OCI-LY1 (cell line): Measurements from ENCODE around the gene MGAT4C.

Experiments used
- H2AFZ ChIP-seq: fragments of 200-600 bp; sonication (generic), shearing (Covaris generic); 2 replicates; pipeline ENCODE4 v1.6.0; 2014; ENCODE audit warnings: antibody characterized with exemption, mild to moderate bottlenecking, low read length
- H3F3A ChIP-seq: fragments of 200-600 bp; sonication (generic), shearing (Covaris generic); 2 replicates; pipeline ENCODE4 v1.6.0; 2014; ENCODE audit warnings: mild to moderate bottlenecking, antibody characterized with exemption, low read length, moderate library complexity; ENCODE audit not compliant: insufficient read depth
- H3K27ac ChIP-seq: fragments of 200-600 bp; sonication (generic); 2 replicates; pipeline ENCODE4 v1.5.1; 2014; ENCODE audit warnings: low read length, mixed run types, mild to moderate bottlenecking, low read depth; ENCODE audit not compliant: poor library complexity, severe bottlenecking
- H3K27me3 ChIP-seq: fragments of 200-600 bp; sonication (generic); 2 replicates; pipeline ENCODE4 v1.6.0; 2014; ENCODE audit warnings: antibody characterized with exemption, mild to moderate bottlenecking, low read length, moderate library complexity; ENCODE audit not compliant: insufficient read depth
- H3K36me3 ChIP-seq: fragments of 200-600 bp; sonication (generic); 2 replicates; pipeline ENCODE4 v1.6.1; 2014; ENCODE audit warnings: mild to moderate bottlenecking, antibody characterized with exemption, low read length, moderate library complexity, mixed read lengths; ENCODE audit not compliant: insufficient read depth
- H3K4me1 ChIP-seq: fragments of 200-600 bp; sonication (generic); 2 replicates; pipeline ENCODE4 v1.5.1; 2014; ENCODE audit warnings: mild to moderate bottlenecking, low read length, moderate library complexity; ENCODE audit not compliant: insufficient read depth, severe bottlenecking
- H3K4me2 ChIP-seq: fragments of 200-600 bp; sonication (generic), shearing (Covaris generic); 2 replicates; pipeline ENCODE4 v1.6.1; 2014; ENCODE audit warnings: low read length
- H3K4me3 ChIP-seq: fragments of 200-600 bp; sonication (generic); 2 replicates; pipeline ENCODE4 v1.5.1; 2014; ENCODE audit warnings: low read length, low read depth, mild to moderate bottlenecking, mixed read lengths; ENCODE audit not compliant: poor library complexity, severe bottlenecking
- H3K79me2 ChIP-seq: fragments of 200-600 bp; shearing (Covaris generic); 2 replicates; pipeline ENCODE4 v1.6.1; 2016; ENCODE audit warnings: mixed run types, low read length, mixed read lengths; ENCODE audit not compliant: insufficient read depth
- H3K9ac ChIP-seq: fragments of 200-600 bp; sonication (generic), shearing (Covaris generic); 2 replicates; pipeline ENCODE4 v1.6.1; 2014; ENCODE audit warnings: mild to moderate bottlenecking, low read length, mixed read lengths
- H3K9me2 ChIP-seq: fragments of 200-600 bp; sonication (generic), shearing (Covaris generic); 2 replicates; pipeline ENCODE4 v1.6.1; 2014; ENCODE audit warnings: low read depth, mild to moderate bottlenecking, low read length, mixed read lengths
- H3K9me3 ChIP-seq: fragments of 200-600 bp; shearing (Covaris generic); 2 replicates; pipeline ENCODE4 v1.6.1; 2014; ENCODE audit warnings: low read length, mixed read lengths
- H4K20me1 ChIP-seq: fragments of 200-600 bp; sonication (generic), shearing (Covaris generic); 2 replicates; pipeline ENCODE4 v1.6.0; 2016; ENCODE audit warnings: mild to moderate bottlenecking, low read length; ENCODE audit not compliant: insufficient read depth
- CTCF ChIP-seq: fragments of 200-600 bp; sonication (generic), shearing (Covaris generic); IDR thresholded peaks from 2 replicates; pipeline ENCODE4 v1.5.1; 2017; ENCODE audit warnings: mild to moderate bottlenecking, antibody characterized with exemption, low read length, moderate library complexity, mixed read lengths
- EZH2 ChIP-seq: fragments of 200-600 bp; sonication (generic), shearing (Covaris generic); IDR thresholded peaks from 2 replicates; pipeline ENCODE4 v1.8.0; 2017; ENCODE audit warnings: borderline replicate concordance, mixed run types, mild to moderate bottlenecking, antibody characterized with exemption, low read length, moderate library complexity, mixed read lengths

Gene MGAT4C

GRCh38 chr12:85993746-85994145 lies 262.4 kb downstream of the MGAT4C start:
- Histone ChIP-seq H3K4me3 (no peak overlapping the region), H3K27ac (no peak overlapping the region), H3K4me1 (no peaks in the 10 kb centered on the region), H3K9me3 (no peaks in the 10 kb centered on the region), H4K20me1 (no peaks in the 10 kb centered on the region), H3K27me3 (no peaks in the 10 kb centered on the region), H3K9me2 (no peaks in the 10 kb centered on the region), H3F3A (no peaks in the 10 kb centered on the region), H3K4me2 (no peak overlapping the region), H2AFZ (no peak overlapping the region), H3K79me2 (no peaks in the 10 kb centered on the region), H3K9ac (no peak overlapping the region), H3K36me3 (no peaks in the 10 kb centered on the region)
- TF ChIP-seq CTCF (no peak), EZH2 (no peak)

GRCh38 chr12:85985996-85986395 lies 270.2 kb downstream of the MGAT4C start:
- no peaks in the 10 kb centered on the region for H3K9me3 ChIP-seq
- H3K4me3 ChIP-seq, result no peak overlapping the region
- TF ChIP-seq EZH2 (no peak), CTCF (no peak)
- H3K79me2 ChIP-seq, result no peaks in the 10 kb centered on the region
- no peak overlapping the region for H3K27ac ChIP-seq
- H3K36me3 ChIP-seq, result no peaks in the 10 kb centered on the region
- H3F3A ChIP-seq, result no peaks in the 10 kb centered on the region
- no peak overlapping the region for H3K9ac ChIP-seq
- no peaks in the 10 kb centered on the region for H4K20me1 ChIP-seq
- H3K4me2 ChIP-seq, result no peak overlapping the region
- no peak overlapping the region for H2AFZ ChIP-seq
- no peaks in the 10 kb centered on the region for H3K4me1 ChIP-seq
- no peaks in the 10 kb centered on the region for H3K9me2 ChIP-seq
- H3K27me3 ChIP-seq, result no peaks in the 10 kb centered on the region

- no peaks in the 10 kb centered on the region for H3K4me1 ChIP-seq
- H3K79me2 ChIP-seq, result no peaks in the 10 kb centered on the region
- H3K4me2 ChIP-seq, result no peak overlapping the region
- H3K9ac ChIP-seq, result no peak overlapping the region
- H3K36me3 ChIP-seq, result no peaks in the 10 kb centered on the region
- no peaks in the 10 kb centered on the region for H3K9me2 ChIP-seq
- H3F3A ChIP-seq, result no peaks in the 10 kb centered on the region
- no peak for TF ChIP-seq CTCF
- no peak for TF ChIP-seq EZH2
- no peak overlapping the region for H2AFZ ChIP-seq
- H3K27me3 ChIP-seq, result no peaks in the 10 kb centered on the region
- H4K20me1 ChIP-seq, result no peaks in the 10 kb centered on the region
- H3K9me3 ChIP-seq, result no peaks in the 10 kb centered on the region
- H3K27ac ChIP-seq, result no peak overlapping the region
- H3K4me3 ChIP-seq, result no peak overlapping the region
Observed at GRCh38 chr12:85983601-85984000, 272.6 kb downstream of the MGAT4C start.
